IPS DF 6.9 (cell line): ENCODE data around the gene PHLDA1.

Source experiments
- DNase-seq: peaks from one replicate; pipeline ENCODE4 v3.0.0-alpha.2; 2013; ENCODE audit warnings: low read depth, low spot score
- H3K27ac ChIP-seq: one replicate; pipeline ENCODE4 v1.5.1; 2013; ENCODE audit warnings: low read length, control low read depth
- H3K27me3 ChIP-seq: 2 replicates; pipeline ENCODE4 v1.6.1; 2013; ENCODE audit warnings: mild to moderate bottlenecking, low read length; ENCODE audit not compliant: control insufficient read depth, insufficient read depth
- H3K36me3 ChIP-seq: 2 replicates; pipeline ENCODE4 v1.6.1; 2013; ENCODE audit warnings: low read length; ENCODE audit not compliant: control insufficient read depth, insufficient read depth
- H3K4me1 ChIP-seq: 2 replicates; pipeline ENCODE4 v1.6.1; 2013; ENCODE audit warnings: low read length; ENCODE audit not compliant: control insufficient read depth, insufficient read depth
- H3K4me3 ChIP-seq: 2 replicates; pipeline ENCODE4 v1.5.1; 2013; ENCODE audit warnings: mild to moderate bottlenecking, low read length
- H3K9me3 ChIP-seq: 2 replicates; pipeline ENCODE4 v1.6.1; 2013; ENCODE audit warnings: low read length, inconsistent platforms; ENCODE audit not compliant: control insufficient read depth, insufficient read depth
- whole genome bisulfite sequencing: extraction: QIAGEN DNeasy Blood & Tissue Kit; methylation state at CpG from one replicate; pipeline ENCODE4 v1.1.7; 2013; ENCODE audit warnings: mixed read lengths, missing lambda C conversion rate; ENCODE audit not compliant: insufficient read length, insufficient coverage; 5-methylcytosine and 5-hydroxymethylcytosine counted together

The PHLDA1 gene

GRCh38 chr12:76018111-76018510 is 13.5 kb downstream of the PHLDA1 start:
- Histone ChIP-seq H3K27me3 (no peaks in the 10 kb centered on the region), H3K27ac (no peak overlapping the region), H3K9me3 (no peaks in the 10 kb centered on the region), H3K4me1 (no peaks in the 10 kb centered on the region), H3K36me3 (no peaks in the 10 kb centered on the region), H3K4me3 (no peak overlapping the region)
- no CpG with 5 or more reads among the region's 6 CpGs for WGBS
- DNase-seq: no peak

- no peak for DNase-seq
- Histone ChIP-seq H3K4me1 (no peaks in the 10 kb centered on the region), H3K27ac (no peak overlapping the region), H3K9me3 (no peaks in the 10 kb centered on the region), H3K4me3 (no peak overlapping the region), H3K27me3 (no peaks in the 10 kb centered on the region), H3K36me3 (no peaks in the 10 kb centered on the region)
- no CpG with 5 or more reads among the region's 8 CpGs for WGBS
These were observed 17.6 kb downstream of the PHLDA1 start for GRCh38 chr12:76014007-76014406.

GRCh38 chr12:76013603-76014002 is 18.0 kb downstream of the PHLDA1 start:
- Histone ChIP-seq H3K27ac (no peak overlapping the region), H3K4me1 (no peaks in the 10 kb centered on the region)
- WGBS: no CpG with 5 or more reads among the region's 4 CpGs

GRCh38 chr12:76012644-76013043 is 18.9 kb downstream of the PHLDA1 start:
- no peaks in the 10 kb centered on the region for H3K36me3 ChIP-seq
- no peak overlapping the region for H3K4me3 ChIP-seq
- H3K27ac ChIP-seq: no peak overlapping the region
- no peaks in the 10 kb centered on the region for H3K9me3 ChIP-seq
- WGBS: no CpG with 5 or more reads among the region's 4 CpGs
- H3K27me3 ChIP-seq: no peaks in the 10 kb centered on the region
- H3K4me1 ChIP-seq: no peaks in the 10 kb centered on the region
- DNase-seq: no peak

More at GRCh38 chr12:76013603-76014002, 18.0 kb downstream of the PHLDA1 start:
- no peaks in the 10 kb centered on the region for H3K36me3 ChIP-seq
- no peaks in the 10 kb centered on the region for H3K27me3 ChIP-seq
- no peaks in the 10 kb centered on the region for H3K9me3 ChIP-seq
- DNase-seq: no peak
- H3K4me3 ChIP-seq: no peak overlapping the region

GRCh38 chr12:76010732-76011458 is 20.7 kb downstream of the PHLDA1 start:
- no CpG with 5 or more reads among the region's 6 CpGs for WGBS
- Histone ChIP-seq H3K27ac (no peak overlapping the region), H3K36me3 (no peaks in the 10 kb centered on the region), H3K27me3 (no peaks in the 10 kb centered on the region), H3K4me3 (no peak overlapping the region), H3K4me1 (peaks cover 4% of the 10 kb centered on the region; the same call in 1 of the 2 replicates), H3K9me3 (no peaks in the 10 kb centered on the region)
- no peak for DNase-seq

GRCh38 chr12:76008428-76008827 is 23.1 kb downstream of the PHLDA1 start:
- WGBS: no CpG with 5 or more reads among the region's 3 CpGs
- Histone ChIP-seq H3K4me1 (peaks cover 4% of the 10 kb centered on the region; the same call in 1 of the 2 replicates), H3K4me3 (no peak overlapping the region), H3K36me3 (no peaks in the 10 kb centered on the region), H3K27ac (no peak overlapping the region), H3K9me3 (no peaks in the 10 kb centered on the region; the same call in 1 of the 2 replicates), H3K27me3 (no peaks in the 10 kb centered on the region)
- DNase-seq: no peak

- no CpG with 5 or more reads among the region's 8 CpGs for WGBS
- no peak overlapping the region for H3K27ac ChIP-seq
- H3K36me3 ChIP-seq: no peaks in the 10 kb centered on the region
- no peak overlapping the region for H3K4me3 ChIP-seq
- H3K4me1 ChIP-seq: peaks cover 4% of the 10 kb centered on the region; the same call in 1 of the 2 replicates
- no peak for DNase-seq
- no peaks in the 10 kb centered on the region for H3K27me3 ChIP-seq
- H3K9me3 ChIP-seq: no peaks in the 10 kb centered on the region; the same call in 1 of the 2 replicates
These were observed 23.9 kb downstream of the PHLDA1 start for GRCh38 chr12:76007640-76008039.

- no peak overlapping the region for H3K4me3 ChIP-seq
- no peak for DNase-seq
- H3K27me3 ChIP-seq: no peaks in the 10 kb centered on the region
- no CpG with 5 or more reads among the region's 9 CpGs for WGBS
- H3K4me1 ChIP-seq: peaks cover 4% of the 10 kb centered on the region; the same call in 1 of the 2 replicates
- no peak overlapping the region for H3K27ac ChIP-seq
- H3K9me3 ChIP-seq: no peaks in the 10 kb centered on the region; the same call in 1 of the 2 replicates
- H3K36me3 ChIP-seq: no peaks in the 10 kb centered on the region
These were observed 25.3 kb downstream of the PHLDA1 start for GRCh38 chr12:76006028-76006925.

GRCh38 chr12:76003355-76003638 is 28.3 kb downstream of the PHLDA1 start:
- WGBS: no CpG with 5 or more reads among the region's 2 CpGs
- Histone ChIP-seq H3K4me1 (peaks cover 4% of the 10 kb centered on the region; the same call in 1 of the 2 replicates), H3K27ac (no peak overlapping the region), H3K36me3 (no peaks in the 10 kb centered on the region), H3K4me3 (no peak overlapping the region), H3K27me3 (no peaks in the 10 kb centered on the region), H3K9me3 (no peaks in the 10 kb centered on the region; the same call in 1 of the 2 replicates)
- DNase-seq: no peak

GRCh38 chr12:76002598-76003354 is 28.8 kb downstream of the PHLDA1 start:
- Histone ChIP-seq H3K9me3 (no peaks in the 10 kb centered on the region; the same call in 1 of the 2 replicates), H3K27me3 (no peaks in the 10 kb centered on the region), H3K4me3 (no peak overlapping the region), H3K36me3 (no peaks in the 10 kb centered on the region), H3K27ac (no peak overlapping the region), H3K4me1 (peaks cover 4% of the 10 kb centered on the region; the same call in 1 of the 2 replicates)
- no CpG with 5 or more reads among the region's 1 CpG for WGBS
- no peak for DNase-seq
